Measurements from ENCODE around the gene WNT3A.
A peak's percentile ranks its signal among the peaks of the same experiment; 100 is the strongest.

The WNT3A gene

DNA sequence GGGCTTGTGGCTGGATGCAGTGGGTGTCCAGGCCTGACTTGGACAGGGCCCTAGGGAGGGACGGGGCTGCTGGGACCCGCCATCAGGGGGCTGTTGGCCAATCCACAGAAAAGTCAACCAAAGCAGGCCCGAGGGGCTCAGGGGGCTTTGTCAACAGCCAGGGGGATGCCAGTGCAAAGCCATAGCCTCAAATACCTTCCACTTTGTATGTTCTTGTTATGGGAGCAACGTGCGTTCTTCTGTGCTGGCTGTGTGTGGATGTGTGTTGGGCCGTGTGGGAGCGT, 40.3 kb downstream of the WNT3A start:
- DNase-seq (ENCODE audit: extremely low read depth in 1 of 2, low read depth in 1 of 2), result no peak

DNA sequence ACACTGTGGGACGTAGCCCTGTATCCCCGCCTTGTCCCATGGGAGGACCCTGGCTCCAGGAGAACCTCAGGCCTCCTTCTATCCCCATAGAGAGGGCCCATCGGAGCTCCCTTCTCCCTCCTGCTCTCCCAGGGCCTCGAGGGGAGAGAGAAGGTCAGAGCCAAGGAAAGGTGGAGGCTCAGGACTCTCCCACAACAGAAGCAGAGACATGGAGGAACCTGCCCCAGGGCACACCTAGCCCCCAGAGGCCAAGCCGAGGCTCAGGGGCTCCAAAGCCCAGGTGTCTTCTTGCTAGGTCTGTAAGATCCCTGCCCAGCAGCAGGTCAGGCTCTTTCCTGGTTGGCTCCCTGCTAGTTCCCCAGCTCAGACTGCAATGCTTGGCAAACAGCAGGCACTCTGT, 41.3 kb downstream of the WNT3A start:
- DNase-seq (ENCODE audit: extremely low read depth in 1 of 2, low read depth in 1 of 2), result no peak

DNA sequence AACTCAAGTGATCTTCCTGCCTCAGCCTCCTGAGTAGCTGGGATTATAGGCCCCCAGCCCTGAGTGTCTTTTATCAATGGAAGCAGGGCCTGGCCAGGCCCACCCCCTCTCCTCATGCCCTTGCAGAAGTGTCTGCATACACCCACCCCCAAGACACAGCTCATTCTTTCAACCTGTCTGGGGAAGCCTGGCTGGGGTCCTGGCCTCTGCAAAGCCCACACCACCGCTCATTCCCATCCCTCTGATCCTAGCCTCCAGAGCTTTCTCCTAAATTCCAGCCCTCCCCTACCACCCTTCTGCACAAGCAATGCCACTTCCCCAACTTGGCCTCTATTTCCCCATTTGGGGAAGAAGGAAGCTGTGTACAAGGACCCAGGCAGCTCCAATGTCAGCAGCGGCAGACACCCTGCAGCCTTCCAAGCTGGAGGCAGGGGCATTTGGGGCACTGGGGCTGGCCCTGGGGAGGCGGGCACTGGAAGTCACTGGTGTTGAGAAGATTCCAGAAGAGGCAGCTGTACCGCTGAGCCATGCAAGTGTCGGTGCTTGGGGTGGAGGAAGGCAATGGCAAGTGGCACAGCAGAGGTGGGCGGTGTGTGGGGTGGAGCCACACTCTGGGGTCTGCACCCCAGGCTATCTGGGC, 42.0 kb downstream of the WNT3A start:
- no peak for DNase-seq (ENCODE audit: extremely low read depth in 1 of 2, low read depth in 1 of 2)

DNA sequence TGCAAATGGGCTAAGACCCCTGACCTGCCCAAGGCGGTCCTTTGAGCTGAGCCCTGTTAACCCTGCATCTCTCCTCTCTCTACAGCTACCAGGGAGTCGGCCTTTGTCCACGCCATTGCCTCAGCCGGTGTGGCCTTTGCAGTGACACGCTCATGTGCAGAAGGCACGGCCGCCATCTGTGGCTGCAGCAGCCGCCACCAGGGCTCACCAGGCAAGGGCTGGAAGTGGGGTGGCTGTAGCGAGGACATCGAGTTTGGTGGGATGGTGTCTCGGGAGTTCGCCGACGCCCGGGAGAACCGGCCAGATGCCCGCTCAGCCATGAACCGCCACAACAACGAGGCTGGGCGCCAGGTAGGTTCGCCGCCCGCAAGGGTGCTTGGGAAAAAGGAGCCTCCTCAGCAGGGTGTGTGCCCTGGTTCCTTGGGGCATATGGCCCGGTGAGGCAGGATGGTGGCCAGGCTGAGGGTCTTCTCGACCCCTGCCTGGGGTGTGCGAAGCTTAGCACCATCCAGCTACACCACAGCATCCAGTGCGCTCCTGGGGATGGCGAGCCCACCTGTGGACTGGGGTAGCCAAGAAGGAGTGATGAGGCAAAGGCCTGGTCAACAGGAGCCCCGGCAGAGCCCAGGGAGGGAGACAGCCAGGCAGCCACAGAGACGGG, 43.9 kb downstream of the WNT3A start:
- no peak for DNase-seq (ENCODE audit: extremely low read depth in 1 of 2, low read depth in 1 of 2)

DNA sequence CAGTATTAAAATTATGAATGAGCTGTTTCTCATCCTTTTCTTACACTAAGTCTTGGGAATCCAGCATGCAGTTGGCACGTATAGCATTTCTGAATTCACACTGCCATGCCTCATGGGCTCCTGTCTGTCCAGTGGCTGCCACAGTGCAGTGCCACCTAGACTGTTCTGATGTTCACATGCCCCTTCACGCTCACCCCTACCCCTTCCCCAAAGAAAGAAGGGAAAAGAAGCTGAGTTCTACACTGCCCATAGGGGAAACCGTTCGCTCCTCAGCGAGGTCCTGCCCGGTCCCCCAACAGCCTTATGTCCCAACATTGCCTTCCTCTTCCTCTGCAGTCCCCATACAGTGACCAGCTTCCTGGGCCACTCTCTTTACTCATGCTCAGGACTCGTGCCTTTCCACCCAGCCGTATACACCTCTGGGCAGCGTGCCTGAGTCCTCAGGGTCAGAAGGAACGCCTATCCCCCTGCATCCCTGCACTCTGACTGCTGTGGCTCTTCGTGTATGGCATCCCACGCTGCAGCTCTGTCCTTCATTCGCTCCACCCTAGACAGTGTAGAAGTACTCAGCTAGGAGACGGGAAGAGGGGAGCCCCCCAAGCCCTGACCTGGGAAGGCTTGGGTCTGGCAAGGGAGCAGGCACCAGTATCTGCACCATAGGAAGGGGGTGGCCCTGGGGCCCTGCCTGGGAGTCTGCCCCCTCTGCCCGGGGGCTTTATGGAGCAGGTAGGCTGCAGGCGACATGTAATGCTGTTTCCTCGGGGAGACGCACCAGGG, 51.6 kb downstream of the WNT3A start:
- DNase-seq (ENCODE audit: extremely low read depth in 1 of 2, low read depth in 1 of 2), result no peak

DNA sequence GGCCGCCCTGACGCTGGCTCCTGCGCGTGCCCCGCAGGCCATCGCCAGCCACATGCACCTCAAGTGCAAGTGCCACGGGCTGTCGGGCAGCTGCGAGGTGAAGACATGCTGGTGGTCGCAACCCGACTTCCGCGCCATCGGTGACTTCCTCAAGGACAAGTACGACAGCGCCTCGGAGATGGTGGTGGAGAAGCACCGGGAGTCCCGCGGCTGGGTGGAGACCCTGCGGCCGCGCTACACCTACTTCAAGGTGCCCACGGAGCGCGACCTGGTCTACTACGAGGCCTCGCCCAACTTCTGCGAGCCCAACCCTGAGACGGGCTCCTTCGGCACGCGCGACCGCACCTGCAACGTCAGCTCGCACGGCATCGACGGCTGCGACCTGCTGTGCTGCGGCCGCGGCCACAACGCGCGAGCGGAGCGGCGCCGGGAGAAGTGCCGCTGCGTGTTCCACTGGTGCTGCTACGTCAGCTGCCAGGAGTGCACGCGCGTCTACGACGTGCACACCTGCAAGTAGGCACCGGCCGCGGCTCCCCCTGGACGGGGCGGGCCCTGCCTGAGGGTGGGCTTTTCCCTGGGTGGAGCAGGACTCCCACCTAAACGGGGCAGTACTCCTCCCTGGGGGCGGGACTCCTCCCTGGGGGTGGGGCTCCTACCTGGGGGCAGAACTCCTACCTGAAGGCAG, 52.3 kb downstream of the WNT3A start:
- no peak for DNase-seq (ENCODE audit: extremely low read depth in 1 of 2, low read depth in 1 of 2)

DNA sequence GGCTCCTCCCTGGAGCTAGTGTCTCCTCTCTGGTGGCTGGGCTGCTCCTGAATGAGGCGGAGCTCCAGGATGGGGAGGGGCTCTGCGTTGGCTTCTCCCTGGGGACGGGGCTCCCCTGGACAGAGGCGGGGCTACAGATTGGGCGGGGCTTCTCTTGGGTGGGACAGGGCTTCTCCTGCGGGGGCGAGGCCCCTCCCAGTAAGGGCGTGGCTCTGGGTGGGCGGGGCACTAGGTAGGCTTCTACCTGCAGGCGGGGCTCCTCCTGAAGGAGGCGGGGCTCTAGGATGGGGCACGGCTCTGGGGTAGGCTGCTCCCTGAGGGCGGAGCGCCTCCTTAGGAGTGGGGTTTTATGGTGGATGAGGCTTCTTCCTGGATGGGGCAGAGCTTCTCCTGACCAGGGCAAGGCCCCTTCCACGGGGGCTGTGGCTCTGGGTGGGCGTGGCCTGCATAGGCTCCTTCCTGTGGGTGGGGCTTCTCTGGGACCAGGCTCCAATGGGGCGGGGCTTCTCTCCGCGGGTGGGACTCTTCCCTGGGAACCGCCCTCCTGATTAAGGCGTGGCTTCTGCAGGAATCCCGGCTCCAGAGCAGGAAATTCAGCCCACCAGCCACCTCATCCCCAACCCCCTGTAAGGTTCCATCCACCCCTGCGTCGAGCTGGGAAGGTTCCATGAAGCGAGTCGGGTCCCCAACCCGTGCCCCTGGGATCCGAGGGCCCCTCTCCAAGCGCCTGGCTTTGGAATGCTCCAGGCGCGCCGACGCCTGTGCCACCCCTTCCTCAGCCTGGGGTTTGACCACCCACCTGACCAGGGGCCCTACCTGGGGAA, 53.0 kb downstream of the WNT3A start:
- peak in 1 of 2 donors; percentile 83 for DNase-seq (ENCODE audit: extremely low read depth in 1 of 2, low read depth in 1 of 2)

DNA sequence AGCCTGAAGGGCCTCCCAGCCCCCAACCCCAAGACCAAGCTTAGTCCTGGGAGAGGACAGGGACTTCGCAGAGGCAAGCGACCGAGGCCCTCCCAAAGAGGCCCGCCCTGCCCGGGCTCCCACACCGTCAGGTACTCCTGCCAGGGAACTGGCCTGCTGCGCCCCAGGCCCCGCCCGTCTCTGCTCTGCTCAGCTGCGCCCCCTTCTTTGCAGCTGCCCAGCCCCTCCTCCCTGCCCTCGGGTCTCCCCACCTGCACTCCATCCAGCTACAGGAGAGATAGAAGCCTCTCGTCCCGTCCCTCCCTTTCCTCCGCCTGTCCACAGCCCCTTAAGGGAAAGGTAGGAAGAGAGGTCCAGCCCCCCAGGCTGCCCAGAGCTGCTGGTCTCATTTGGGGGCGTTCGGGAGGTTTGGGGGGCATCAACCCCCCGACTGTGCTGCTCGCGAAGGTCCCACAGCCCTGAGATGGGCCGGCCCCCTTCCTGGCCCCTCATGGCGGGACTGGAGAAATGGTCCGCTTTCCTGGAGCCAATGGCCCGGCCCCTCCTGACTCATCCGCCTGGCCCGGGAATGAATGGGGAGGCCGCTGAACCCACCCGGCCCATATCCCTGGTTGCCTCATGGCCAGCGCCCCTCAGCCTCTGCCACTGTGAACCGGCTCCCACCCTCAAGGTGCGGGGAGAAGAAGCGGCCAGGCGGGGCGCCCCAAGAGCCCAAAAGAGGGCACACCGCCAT, 53.8 kb downstream of the WNT3A start:
- DNase-seq (ENCODE audit: extremely low read depth in 1 of 2, low read depth in 1 of 2), result no peak

DNA sequence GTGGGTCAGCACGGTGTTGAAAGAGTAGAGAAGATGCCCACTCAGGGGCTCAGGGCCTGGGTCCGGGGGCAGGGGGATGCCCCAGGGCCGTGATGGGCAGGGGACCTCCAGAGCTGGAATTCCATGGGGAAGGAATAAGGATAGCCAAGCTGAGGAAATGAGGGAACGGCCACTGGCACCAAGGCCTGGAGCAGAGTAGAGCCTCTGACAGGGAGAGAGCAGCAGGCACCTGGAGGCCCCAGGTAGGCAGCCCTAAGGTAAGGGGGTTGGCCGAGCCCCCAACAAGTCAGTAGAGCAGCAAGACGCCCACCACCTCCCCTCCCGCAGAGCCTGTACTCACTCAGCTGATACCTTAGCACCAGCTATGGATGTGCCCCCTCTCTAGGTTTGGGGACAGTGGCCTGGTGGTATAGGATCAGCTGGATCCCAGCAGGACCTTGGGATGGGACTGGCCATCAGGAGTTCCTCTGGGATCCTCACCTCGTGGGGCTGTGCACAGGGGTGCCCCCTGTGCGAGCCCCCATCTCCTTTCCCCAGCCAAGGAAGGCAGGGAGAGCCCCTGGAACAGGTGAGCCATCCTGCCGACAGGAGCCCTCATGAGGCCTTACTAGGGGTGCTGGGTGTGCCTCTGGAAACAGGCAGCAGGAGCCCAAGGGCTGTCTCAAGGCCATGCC, 54.8 kb downstream of the WNT3A start:
- DNase-seq (ENCODE audit: extremely low read depth in 1 of 2, low read depth in 1 of 2), result no peak

DNA sequence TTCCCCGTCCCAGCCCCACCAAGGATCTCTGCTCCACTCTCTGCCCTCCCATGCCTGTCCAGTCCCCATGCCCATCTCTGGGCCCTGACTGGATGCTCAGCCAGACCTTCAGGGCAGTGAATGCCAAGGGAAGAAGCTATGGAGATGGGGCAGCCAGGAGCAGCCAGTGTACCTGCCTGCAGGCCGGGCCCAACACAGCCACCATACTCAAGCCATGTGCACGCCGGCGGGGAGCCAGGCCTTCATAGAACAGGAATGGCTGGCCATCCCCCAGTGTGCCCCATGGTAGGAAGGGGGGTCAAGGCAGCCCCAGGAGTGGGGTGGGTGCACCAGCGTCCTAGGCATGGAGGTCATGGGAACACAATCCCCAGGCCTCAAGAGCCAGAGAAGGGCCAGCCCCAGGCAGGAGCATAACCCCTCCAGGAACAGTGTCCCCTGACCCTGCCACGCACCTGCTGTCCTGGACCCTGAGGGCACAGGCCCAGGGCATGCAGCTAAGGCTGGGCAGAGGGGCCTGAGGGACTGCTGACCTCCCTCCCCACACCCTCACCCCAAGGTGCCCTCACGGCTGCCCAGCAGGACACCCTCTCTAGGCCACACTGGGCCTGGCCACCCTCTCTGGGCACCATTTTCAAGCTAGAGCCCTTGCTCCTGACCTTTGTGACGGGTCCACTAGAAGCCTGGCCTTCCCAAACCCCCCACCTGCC, 55.4 kb downstream of the WNT3A start:
- no peak for DNase-seq (ENCODE audit: extremely low read depth in 1 of 2, low read depth in 1 of 2)

DNA sequence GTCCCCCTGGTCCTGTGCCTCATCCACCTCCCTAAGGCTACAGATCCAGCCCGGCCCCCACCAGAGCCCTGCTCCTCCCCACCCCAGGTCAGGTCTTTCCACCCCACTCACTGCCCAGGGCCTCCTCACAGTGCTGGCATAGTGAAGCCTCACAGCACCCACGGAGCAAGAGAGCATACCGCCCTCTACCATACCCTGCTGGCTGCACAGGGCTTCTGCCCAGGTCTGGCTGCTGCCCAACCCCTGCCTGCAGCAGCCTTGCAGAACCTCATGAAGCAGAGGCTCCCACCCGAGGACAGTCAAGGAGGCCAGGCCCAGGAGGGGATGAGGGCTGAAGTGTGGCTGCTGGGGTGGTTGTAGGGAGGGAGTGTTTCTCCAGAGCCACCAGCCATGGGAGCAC, 56.0 kb downstream of the WNT3A start:
- no peak for DNase-seq (ENCODE audit: extremely low read depth in 1 of 2, low read depth in 1 of 2)

DNA sequence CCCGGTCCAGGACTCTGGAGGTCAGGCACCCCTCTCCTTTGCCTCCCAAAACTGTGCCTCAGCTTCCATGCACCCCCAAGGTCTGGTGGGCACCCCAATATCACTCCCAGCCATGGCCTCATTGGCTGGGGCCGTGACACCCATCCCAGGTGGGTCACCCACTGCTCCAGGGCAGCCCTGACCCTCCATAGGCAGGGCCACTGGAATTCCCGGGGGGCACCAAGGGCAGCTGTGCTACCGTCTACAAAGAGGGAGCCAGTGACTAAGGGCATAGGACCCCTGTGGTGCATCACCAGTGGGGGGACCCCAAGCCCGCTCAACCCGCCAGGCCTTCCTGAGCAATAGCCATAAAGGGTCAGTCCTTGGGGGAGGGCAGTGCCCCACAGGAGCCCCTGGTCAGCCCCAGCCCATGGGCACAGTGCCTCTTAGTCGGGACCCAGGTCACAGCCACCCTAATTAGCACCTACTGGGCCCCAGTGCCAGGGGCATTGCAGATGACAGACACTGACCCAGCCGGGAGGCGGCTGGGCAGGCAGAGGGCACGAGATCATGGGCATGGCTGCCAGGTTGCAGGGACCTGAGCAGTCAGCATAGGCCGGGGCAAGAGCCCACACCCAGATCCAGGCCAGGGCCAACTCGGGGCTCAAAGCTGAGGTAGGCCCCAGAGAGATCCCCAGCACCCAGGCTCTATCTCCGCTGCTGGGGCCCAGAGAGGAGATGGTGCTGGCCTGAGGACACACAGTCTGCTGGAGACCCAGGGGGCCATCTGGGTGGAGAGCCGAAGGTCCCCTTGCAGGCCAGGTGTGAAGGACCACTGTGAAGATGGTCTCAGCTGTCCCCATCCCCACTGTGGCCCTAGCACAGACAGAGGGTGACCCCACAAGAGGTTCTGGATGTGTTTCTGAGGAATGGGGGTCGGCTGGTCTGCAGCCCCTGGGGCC, 56.7 kb downstream of the WNT3A start:
- no peak for DNase-seq (ENCODE audit: extremely low read depth in 1 of 2, low read depth in 1 of 2)

DNA sequence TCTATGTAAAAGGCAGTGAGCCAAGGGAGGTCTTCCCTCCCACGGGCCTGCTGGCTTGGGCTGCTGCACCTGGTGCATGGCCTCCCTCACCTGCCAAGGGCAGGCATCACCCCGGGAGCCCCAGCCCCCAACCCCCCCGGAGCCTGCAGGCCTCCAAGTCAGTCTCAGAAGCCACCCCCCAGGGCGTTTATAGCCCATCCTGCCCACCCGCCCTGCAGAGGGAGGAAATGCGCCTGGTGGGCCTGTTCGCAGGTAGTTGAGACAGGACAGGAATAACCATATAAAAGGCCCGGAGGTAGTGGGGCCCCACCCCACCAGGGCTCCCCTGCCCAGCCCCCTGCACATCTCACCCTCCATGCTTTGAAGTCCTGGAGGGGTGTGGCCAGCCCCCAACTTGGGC, 57.5 kb downstream of the WNT3A start:
- no peak for DNase-seq (ENCODE audit: extremely low read depth in 1 of 2, low read depth in 1 of 2)

DNA sequence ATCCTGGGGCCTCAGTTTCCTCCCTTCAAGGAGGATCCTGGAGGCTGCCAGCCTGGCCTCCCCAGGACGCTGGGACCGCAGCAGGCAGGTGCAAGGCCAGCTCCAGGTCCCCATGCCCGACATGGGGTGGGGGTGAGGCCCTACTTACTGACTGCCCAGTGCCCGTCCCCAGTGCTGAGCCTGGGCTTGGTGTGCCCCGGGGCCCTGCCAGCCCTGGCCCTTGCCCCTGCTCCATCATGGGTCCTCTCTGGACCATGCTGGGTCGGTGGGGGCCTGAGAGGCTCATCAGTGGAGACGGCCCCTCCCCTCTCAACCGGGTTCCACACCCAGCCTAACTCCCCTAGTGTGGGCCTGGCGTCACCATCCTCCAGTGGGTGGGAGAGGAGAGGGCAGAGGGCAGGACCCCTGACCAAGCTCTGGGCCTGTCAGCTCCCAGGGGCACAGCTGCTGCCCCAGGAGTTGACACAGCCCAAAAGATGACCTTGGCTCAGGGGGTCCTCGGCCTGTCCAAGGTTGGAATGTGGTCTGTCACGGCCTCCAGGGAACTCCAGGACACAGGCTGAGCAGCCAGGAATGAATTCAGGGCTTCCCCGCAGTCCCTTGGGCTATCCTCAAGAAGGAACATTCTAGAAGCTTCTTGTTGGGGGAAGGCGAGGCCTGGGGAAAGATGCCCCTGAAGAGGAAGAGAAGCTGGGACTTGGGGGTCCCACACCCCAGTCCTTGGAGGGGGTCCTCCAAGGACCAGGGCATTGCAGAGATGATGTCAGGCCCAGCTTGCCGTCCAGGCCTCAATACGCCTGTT, 58.1 kb downstream of the WNT3A start:
- no peak for DNase-seq (ENCODE audit: extremely low read depth in 1 of 2, low read depth in 1 of 2)

DNA sequence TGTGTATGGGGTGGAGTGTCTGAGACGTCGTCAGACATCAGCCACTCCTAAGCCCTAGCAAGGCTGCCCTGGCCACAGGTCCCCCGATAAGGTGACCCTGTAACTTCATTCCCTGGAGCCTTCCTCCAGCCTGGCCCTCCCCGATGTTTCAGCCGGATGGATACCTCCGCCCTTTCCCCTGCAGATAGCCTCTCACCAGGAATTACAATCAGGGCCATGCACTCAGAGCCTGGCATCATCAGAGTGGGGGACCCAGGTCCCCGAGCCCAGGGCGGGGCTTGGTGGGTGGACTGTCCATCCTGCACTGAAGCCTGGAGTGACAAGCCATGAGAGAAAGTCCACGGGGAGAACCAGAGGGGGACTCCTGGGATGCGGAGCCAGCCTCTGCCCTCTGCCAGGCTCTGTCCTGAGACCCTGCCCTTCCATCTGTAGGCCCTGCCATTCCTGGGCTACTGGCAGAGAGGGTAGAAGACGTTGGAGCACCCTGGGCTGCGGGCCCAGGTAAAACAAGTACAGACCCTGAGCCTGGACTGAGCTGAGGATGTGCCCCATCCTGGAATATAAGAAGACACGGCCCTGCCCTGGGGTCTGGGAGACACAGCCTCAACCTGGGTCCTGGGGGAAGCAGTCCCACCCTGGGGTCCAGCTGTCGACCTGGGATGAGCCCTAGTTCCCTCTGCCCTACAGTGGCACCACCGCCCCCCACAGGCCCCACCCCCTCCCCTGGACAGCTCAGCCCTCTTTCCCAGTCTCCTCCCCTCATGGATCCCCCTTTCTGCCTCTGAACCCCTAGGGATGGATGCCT, 58.9 kb downstream of the WNT3A start:
- DNase-seq (ENCODE audit: extremely low read depth in 1 of 2, low read depth in 1 of 2), result no peak

DNA sequence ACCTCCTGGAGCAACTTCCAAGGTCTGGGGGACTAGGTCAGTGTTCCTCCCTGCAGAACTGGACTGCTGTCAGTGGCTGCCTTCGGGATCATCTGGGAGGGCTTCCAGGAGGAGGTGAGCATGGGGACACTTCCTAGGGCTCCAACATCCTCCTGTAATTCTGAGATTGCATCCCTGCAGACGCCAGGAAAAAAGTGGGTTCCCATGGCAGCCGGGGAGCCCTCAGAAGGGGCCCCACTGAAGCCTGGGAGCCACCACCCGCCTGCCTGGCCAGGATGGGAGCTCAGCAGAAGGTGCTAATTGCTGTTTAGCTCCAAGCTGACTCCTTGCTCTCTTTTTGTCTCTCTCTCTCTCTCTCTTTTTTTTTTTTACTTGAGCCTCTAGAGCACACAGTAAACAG, 59.6 kb downstream of the WNT3A start:
- DNase-seq (ENCODE audit: extremely low read depth in 1 of 2, low read depth in 1 of 2), result no peak
